Middle frontal gyrus (tissue), 1 donor: ENCODE results near the gene CPXM2.

ENCODE experiments used
- DNase-seq: peaks from one replicate; pipeline ENCODE4 v3.0.0-alpha.2; 2015; ENCODE audit warnings: low spot score; ENCODE audit errors: extremely low spot score

Gene CPXM2

DNA sequence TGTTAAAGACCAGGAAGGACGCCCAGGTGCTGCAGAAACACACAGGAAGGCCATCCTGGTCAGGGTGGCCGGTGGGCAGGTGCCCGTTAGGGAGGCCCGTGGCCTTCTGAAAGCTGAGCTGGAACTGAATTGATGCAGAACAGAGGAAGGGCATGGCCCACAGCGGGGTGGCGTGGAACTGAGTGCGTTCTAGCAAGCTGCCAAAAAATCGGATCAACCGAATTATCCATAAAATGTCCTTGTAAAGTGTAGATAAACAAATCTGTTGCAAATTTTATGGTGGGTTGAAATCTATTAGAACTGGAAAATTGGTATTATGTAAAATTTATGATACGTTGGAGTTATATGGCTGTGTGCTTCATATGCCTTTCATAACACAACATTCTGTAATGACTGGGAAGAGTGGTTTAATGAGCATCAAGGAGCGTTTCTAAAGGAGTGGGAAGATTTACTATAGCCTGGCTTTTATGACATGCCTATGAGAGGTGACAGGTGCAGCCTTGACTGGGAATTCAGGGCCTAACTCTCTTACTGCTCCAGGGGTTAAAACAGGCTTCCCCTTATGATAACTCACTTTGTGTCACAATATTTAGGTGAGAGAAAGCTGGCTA lies 117.4 kb downstream of the CPXM2 start:
- DNase-seq: no peak

DNA sequence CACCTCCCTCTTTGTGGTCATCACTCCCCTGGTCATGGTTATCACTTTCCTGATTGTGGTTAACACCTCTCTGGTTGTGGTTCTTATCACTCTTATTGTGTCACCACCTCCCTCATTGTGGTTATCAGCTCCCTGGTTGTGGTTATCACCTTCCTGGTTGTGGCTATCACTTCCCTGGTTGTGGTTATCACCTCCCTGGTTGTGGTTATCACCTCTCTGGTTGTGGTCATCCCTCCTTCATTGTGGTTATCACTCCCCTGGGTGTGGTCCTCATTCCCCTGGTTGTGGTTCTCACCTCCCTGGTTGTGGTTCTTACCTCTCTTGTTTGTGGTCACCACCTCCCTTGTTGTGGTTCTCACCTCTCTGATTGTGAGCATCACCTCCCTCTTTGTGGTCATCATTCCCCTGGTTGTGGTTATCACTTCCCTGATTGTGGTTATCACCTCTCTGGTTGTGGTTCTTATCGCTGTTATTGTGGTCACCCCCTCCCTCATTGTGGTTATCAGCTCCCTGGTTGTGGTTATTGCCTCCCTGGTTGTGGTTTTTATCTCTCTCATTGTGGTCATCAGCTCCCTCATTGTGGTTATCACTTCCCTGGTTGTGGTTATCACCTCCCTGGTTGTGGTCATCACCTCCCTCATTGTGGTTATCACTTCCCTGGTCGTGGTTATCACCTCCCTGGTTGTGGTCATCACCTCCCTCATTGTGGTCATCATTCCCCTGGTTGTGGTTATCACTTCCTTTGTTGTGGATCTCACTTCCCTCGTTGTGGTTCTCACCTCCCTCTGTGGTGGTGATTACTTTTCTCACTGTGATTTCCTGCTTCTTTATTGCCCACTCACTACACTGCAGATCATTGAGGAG lies 118.7 kb downstream of the CPXM2 start:
- no peak for DNase-seq

DNA sequence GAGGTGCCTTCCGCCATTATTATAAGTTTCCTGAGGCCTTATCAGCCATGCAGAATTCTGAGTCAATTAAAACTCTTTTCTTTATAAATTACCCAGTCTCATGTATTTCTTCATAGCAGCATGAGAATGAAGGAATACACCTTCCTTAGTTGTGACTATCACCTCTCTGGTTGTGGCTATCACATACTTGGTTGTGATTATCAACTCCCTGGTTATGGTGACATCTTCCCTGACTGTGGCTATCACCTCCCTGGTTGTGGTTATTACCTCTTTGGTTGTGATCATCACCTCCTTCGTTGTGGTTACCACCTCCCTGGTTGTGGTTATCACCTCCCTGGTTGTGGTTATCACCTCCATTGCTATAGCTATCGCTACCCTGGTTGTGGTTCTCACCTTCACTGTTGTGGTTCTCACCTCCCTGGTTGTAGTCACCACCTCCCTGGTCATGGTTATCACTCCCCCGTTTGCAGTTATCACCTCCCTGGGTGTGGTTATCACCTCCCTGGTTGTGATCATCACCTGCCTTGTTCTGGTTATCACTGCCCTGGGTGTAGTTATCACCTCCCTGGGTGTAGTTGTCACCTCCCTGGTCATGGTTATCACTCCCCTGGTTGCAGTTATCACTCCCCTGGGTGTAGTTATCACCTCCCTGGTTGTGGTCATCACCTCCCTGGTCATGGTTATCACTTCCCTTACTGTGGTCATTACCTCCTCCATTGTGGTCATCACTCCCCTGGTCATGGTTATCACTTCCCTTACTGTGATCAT lies 119.5 kb downstream of the CPXM2 start:
- no peak for DNase-seq

DNA sequence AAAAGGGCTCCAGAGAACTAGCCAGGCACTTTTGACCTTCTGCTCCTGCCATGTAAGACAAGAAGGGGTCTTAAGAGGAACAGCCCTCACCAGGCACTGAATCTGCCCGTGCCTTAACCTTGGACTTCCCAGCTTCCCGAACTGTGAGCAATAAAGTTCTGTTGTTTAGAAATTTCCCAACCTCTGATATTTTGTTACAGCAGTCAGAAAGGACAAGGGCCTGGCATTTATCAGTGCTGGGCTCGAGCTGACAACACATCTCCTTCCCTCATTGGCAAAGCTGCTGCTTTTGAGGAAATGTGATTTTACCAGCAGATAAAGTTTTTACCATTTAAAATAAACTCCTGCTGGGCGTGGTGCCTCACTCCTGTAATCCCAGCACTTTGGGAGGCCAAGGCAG lies 122.0 kb downstream of the CPXM2 start:
- DNase-seq: no peak

DNA sequence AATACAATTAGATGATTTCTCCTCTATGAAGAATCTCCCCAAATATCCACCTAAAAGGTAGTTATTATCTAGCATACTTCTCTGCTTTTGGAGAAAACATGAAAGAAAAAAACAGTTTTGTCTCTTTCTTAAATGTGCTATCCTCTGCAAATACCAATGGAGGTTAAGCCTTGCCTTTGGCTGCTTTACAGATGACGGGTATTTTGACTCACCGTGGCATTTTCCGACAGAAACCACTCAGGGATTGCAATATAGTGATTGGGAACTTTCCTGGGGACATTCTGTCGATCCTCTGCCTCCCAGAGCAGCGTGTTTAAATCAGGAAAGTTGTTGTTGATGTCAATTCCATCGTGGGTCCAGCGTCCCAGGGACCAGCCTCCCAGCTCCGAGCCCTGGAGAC lies 124.8 kb downstream of the CPXM2 start:
- DNase-seq: no peak

DNA sequence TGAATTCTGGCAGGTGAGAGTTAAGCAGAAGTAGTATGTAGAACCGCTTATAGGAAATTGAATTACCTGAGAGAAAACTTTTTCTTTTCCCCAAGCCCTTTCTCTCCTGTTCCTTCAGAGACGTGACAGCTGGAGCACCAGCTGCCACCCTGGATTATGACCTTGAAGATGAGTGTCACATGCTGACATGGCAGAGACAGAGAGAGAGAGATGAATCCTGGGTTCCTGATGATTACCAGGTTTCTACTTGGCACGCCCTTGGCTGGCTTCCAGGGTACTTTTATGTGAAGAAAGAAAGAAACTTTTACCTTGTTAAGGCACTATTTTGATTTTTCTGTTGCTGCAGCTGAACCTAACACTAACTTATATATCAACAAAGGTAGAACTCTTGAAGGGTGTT lies 125.6 kb downstream of the CPXM2 start:
- no peak for DNase-seq

DNA sequence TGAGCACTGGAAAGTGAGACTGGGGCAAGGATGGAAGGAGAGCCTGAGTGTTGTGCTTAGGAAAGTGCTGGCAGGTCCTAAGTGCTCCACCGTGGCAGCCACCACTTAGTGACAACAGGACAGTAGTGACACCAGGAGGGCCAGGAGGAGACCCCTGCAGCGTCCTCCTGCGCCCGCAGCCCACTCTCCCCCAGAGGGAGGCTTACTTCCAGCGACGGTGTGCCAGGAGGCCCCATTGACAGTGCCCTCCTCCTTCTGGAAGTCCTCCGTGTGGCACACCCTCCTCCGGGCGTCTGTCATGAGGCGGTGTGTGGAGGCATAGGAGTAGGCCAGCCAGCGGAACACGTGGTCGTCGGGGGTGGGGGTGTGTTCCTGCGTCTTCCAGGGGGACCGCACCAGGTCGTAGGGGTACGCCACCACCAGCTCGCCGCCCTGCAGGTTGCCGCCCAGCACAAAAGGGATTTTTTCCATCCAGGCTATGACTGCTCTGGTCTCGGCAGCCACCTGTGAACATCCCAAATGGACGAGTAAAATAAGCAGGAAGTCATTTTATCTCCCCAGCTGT lies 129.9 kb downstream of the CPXM2 start:
- no peak for DNase-seq

DNA sequence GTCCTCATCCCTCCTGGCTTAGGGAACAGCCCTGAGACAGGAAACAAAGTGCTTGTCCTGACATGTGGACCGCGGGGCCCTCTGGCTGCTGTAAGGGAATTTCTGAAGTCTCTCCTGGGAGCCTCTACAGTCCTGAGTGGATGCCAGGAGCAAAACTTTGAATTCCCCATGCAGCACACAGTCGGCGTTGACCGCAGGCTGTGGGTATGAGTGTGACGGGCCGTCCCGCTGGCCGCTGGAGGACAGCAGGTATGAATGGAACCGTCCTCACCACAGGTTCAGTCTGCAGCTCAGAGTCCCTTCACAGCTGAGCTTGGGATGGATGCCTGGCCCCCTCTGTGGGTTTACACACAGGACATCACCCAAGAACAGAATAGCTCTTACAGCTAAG lies 130.6 kb downstream of the CPXM2 start:
- no peak for DNase-seq

DNA sequence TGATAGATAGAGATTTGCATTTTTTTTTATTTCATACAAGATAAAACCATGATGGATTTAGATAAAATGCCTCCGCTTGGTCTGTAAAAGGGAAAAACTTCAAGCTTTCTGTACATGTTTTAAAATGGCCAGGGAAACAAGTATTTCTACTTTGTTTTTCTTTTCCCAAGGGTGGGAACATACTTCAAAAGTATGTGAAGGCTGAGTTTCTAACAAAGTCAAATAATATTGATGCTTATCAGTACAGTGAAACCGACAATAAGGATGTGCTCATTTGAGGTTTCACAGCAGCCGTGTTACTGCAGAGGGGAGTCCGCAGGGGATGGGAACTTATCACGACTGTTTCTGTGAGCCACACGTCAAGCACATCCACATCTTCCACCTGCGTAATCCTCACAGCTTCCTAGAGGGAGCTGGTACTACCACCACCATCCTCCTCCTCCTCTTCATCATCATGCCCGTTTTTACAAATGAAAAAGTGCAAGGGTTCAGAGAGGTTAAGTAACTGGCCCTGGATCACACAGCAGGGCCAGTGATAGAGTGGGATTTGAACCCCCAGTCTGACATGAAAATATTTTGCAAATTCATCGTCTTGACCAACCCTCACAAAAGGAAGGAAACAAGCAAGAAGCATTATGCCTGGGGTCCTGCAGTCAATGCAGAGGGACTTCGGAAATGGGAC lies 131.1 kb downstream of the CPXM2 start:
- no peak for DNase-seq

DNA sequence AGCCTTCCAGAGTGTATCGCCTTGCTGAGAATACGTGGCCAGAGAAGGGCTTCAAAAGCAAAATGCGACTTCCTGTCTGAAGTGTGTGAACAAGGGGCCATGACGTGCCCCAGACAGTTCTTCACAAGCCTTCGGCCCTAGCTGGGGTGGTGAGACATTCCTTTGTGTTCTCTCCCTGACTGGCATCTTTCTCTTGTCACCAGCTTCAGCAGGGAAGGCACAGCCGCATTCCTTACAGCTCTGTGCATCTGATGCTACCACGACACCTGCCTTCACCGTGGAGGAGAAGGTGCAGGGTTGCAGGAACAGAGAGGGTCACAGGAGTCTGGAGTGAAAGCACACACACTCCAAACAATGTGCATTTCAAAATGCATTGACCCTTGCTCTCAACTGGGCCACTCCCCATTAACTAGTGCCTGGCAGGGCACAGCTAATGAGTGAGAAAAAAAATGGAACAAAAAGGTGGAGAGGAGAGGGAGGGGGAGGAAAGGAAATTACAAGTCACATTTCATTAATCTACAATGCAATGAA lies 132.0 kb downstream of the CPXM2 start:
- DNase-seq: no peak

DNA sequence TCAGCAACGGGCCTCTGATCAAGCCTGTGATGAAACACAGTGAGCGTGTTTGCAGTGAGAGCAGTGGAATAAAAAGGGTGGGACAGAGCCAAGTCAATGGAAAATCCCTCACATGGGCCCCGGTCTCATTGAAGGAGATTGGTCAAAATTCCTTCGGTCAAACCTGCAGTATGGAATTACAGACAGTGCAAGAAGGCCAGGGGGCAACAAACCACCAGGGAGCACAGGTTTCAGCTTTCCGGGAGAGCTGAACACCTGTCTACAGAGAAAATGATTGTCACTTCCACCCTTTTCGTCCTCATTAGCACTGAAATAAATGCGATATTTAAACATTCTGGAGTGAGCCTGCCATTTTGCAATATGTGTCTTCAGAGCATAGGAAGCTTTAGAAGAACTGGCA lies 132.6 kb downstream of the CPXM2 start:
- DNase-seq: no peak

DNA sequence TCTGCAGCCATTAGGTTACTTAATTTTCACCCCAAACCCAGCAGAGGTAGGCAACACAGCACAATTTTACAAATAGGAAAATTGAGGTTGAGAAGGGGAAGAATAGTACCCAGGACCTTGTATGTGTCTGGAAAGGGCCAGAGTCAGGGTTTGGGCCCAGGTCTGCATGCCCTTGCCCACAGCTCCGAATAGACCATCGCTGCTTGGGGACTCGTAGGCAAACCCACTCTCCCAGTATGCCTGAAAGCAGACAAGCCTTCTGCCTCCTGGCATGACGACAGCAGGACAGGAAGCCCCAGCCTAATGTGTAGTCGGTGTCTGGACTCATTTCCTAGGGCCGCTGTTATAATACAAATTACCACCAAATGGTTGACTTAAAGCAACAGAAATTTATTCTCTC lies 133.8 kb downstream of the CPXM2 start:
- DNase-seq: no peak

DNA sequence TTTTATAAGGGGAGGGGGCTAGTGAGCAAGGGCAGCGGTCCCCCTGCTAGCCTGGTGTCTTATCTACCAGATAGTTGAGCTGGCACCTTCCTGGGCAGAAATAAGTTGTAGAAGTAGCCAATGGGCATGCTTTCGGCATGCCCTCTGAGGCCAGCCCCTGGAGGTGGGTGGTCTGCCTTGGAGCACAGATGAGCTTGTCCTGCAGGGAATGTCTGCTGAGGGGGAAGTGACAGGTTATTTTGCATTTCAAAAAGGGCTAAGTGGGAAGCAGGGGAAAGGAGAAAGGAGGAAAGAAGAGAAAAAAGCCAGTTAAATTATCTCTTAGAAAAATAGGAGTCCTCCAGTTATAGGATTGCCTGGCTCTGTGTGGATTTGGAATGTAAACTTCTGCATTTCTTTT lies 136.5 kb downstream of the CPXM2 start:
- DNase-seq: no peak

DNA sequence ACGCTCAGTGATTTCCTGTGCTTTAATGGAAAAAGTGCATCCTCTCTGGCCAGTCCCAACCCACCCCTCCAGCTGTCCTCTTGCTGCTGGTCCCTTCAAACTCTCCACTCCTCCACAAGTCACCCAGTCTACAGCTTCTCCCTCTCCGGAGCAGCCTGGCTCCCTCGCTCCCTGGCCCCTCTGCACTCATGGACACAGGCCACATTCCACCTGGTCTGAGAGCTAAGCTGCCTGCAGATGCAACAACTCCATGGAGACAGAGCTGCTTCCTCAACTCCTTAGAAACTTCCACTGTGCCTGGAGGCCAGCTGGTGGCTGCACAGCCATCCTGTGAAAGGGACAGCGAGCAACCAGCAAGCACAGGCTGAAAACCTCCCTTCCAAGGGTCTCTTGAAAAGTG lies 137.5 kb downstream of the CPXM2 start:
- DNase-seq: no peak

DNA sequence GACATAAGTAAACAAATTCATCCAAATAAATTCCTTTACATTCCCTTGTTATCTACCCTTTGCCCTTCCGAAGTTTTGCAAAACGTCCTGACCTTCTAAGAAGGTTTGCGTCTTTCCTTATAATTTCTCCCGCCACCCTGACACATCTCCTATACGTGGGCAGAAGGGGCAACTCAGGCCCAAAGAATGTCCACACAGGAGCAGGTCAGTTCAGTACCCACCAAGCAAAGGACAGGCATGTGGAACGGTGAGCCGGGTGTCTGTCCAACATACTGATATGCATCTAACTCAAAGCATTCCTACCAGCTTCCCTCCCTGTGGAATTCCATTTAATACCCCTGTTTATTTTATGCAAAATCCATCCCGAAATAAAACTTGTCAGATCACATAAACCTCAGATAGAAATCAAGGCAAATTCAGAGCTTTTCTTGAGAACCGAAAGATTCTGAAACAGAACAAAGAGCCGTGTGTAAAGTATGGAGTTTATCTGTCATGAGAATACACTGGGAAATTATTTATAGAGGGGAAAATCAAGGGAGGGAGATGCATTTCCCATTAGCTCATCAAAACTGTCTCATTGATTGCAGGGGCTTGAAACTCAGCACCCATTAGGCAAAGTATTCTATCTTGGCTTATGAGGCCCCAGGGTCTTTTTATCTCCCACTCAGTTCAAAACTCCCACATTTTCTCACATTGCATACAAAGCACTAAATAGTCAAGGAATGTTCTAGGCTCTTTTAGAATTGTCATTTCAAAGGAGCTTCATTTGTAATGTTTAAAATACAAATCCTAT lies 140.1 kb downstream of the CPXM2 start:
- DNase-seq: no peak

DNA sequence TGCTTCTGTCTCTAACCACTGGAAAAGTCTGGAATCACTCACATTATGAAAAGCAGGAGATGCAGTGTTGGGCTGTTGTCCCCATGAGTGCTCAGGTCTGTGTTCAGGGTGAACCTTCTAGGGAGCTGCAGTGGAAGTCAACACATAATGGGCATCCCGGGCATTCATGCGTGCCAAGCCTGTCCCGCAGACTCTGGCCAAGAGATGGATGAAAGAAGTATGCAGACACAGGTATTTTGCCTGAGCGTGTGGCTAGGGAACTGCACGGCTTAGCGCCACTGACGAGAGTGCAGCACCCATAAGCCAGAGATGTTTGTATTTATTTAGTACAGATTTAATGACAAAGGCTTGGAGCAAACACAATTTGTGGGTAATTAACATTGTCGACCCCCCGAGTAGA lies 140.7 kb downstream of the CPXM2 start:
- DNase-seq: no peak

DNA sequence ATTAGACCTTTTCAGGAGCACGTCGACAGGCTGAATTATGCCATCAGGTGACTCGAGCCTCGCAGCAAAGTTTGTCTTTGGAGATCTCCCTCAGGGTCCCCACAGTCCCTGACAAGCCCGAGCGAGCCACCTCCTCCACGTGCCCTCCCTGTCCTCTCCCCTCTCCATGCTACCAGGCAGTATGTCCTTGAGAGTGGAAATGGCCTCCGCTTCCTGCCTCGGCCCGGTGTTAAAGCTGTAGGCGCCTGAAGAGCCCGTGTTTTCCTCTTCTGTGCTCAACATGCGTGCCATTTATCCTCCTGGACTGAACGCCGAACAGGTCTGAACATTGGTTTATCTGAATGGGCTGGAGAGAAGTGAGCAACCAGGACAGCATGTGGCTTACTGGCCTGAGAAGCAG lies 142.9 kb downstream of the CPXM2 start:
- DNase-seq: no peak

DNA sequence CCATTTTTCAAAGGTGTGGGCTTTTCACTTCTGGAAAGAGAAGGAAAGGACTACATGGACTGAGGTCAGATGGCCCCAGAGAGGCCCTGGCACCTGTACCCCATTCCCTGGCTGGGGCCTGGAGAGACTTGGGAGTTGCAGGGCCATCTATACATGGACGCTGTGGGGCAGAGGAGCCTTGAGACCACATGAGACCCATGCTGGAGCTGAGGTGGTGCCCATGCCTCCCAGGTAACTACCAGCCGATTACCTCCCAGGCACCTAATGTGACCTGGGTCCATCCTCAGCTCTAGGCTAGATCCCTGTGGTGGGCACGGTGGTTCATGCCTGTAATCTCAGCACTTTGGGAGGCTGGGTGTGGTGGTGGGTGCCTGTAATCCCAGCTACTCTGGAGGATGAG lies 144.2 kb downstream of the CPXM2 start:
- no peak for DNase-seq

DNA sequence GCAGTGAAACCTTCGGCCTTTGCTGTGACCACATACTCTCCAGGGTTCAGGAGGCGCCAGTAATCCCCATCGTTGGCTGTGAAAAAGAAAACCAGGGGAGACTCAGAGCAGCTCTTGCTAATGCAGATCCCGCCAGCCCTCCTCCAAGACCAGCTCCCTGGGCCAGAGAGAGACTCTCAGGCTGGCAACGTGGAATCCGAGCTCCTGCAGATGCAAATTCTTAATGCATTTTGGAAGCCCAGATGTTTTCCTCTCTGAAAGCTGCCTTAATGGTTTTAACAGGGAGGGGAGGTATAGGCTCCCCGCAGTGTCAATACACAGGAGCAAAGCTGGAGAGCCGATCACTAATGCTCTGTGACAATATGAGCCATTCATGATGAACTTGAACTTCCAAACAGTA lies 144.7 kb downstream of the CPXM2 start:
- DNase-seq: no peak

DNA sequence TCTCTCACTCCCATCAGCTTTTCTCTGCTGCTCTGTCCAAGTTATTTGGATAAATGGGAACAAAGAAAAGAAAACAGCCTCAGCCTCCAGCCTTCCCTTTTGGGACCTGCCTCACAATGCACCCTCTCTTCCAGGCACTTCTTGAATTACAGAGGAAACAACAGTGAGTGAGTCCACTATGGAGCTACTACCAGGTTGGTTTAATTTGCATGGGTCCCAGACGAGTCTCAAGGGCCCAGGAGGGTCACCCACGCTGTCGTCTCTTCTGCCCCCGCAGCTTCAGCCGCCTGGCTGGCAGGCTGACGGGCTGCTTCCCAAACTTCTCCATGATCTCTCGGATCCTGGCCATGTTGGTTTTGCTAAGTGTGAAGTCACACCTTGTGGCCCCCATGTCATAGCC lies 145.1 kb downstream of the CPXM2 start:
- DNase-seq: no peak
